ENCODE measurements around the gene ERAP2.

Gene ERAP2

GRCh38 chr5:96869372-96869641 is 7.0 kb upstream of the ERAP2 start:
- ChIA-PET CTCF (interaction anchor here (0.7 to 2.0 kb wide), 21 partner anchors 8 to 311 kb away, joined by 3 to 15 read pairs (median 4); partner anchors contain the start of gene LIX1), POLR2A (ENCODE audit: low non-redundant PET) (no interaction called here)
- no peak overlapping the region for H3K27ac ChIP-seq
- no peak for DNase-seq (ENCODE audit: low spot score)
- no peak for TF ChIP-seq CTCF (conservative IDR thresholded peaks at IDR 0.05; ENCODE audit: low read depth)

- ChIA-PET POLR2A (ENCODE audit: low non-redundant PET) (no interaction called here), CTCF (interaction anchor here (0.7 to 2.0 kb wide), 6 partner anchors 15 to 294 kb away, joined by 3 to 15 read pairs (median 4); no protein-coding TSS in a partner anchor)
- TF ChIP-seq CTCF (conservative IDR thresholded peaks at IDR 0.05; ENCODE audit: low read depth) = no peak
- H3K27ac ChIP-seq = no peak overlapping the region
- no peak for DNase-seq (ENCODE audit: low spot score)
These were observed 5.9 kb upstream of the ERAP2 start for GRCh38 chr5:96870094-96871026.

GRCh38 chr5:96871027-96871399 is 5.3 kb upstream of the ERAP2 start:
- TF ChIP-seq CTCF (conservative IDR thresholded peaks at IDR 0.05; ENCODE audit: low read depth) = no peak
- no peak overlapping the region for H3K27ac ChIP-seq
- DNase-seq (ENCODE audit: low spot score) = no peak
- CTCF ChIA-PET = interaction anchor here (0.7 kb wide), 1 partner anchor 222 kb away, joined by 3 read pairs; no protein-coding TSS in a partner anchor
- POLR2A ChIA-PET (ENCODE audit: low non-redundant PET) = no interaction called here

GRCh38 chr5:96871686-96872085 is 4.6 kb upstream of the ERAP2 start:
- no peak for DNase-seq (ENCODE audit: low spot score)
- POLR2A ChIA-PET (ENCODE audit: low non-redundant PET) = no interaction called here
- H3K27ac ChIP-seq = no peak overlapping the region
- CTCF ChIA-PET = no interaction called here
- no peak for TF ChIP-seq CTCF (conservative IDR thresholded peaks at IDR 0.05; ENCODE audit: low read depth)

- DNase-seq (ENCODE audit: low spot score) = no peak
- POLR2A ChIA-PET (ENCODE audit: low non-redundant PET) = no interaction called here
- H3K27ac ChIP-seq = no peak overlapping the region
- no peak for TF ChIP-seq CTCF (conservative IDR thresholded peaks at IDR 0.05; ENCODE audit: low read depth)
- CTCF ChIA-PET = interaction anchor here (1.0 kb wide), 1 partner anchor 289 kb away, joined by 5 read pairs; no protein-coding TSS in a partner anchor
These were observed 2.9 kb upstream of the ERAP2 start for GRCh38 chr5:96873449-96873848.

GRCh38 chr5:96874631-96875030 is 1.7 kb upstream of the ERAP2 start:
- CTCF ChIA-PET = interaction anchor here (0.6 kb wide), 1 partner anchor 1138 kb away, joined by 4 read pairs; no protein-coding TSS in a partner anchor
- no peak for DNase-seq (ENCODE audit: low spot score)
- POLR2A ChIA-PET (ENCODE audit: low non-redundant PET) = no interaction called here
- TF ChIP-seq CTCF (conservative IDR thresholded peaks at IDR 0.05; ENCODE audit: low read depth) = no peak
- no peak overlapping the region for H3K27ac ChIP-seq

Measured in RWPE1 (cell line).